CD14-positive monocyte (primary cell): ENCODE data around the gene LBX1. TPM values are rescaled to one million over a fixed set of nuclear protein-coding genes. Genes with fewer than 3 reads are reported as not detected.
A peak's percentile ranks its signal among the peaks of the same experiment; 100 is the strongest.

Experiments used
- DNase-seq, 3 donors: peaks; one replicate each; pipeline ENCODE4 v3.0.0-alpha.2; 2011 to 2022
- H2AFZ ChIP-seq: 2 replicates; pipeline ENCODE4 v1.6.0; 2012; ENCODE audit warnings: mild to moderate bottlenecking, low read depth, low read length, inconsistent platforms; ENCODE audit not compliant: insufficient read depth, poor library complexity, severe bottlenecking
- H3K27ac ChIP-seq, 2 donors: 1 replicate in 1 of 2; 2 replicates in 1 of 2; pipeline ENCODE4 v1.5.1; 2012 to 2013; ENCODE audit warnings: low read length in 2 of 2, control low read depth in 1 of 2, inconsistent platforms in 1 of 2, low read depth in 1 of 2, mild to moderate bottlenecking in 1 of 2
- H3K27me3 ChIP-seq, 2 donors: one replicate each; pipeline versions ENCODE4 v1.6.0 to v1.6.1; 2011 to 2013; ENCODE audit warnings: low read length in 2 of 2; ENCODE audit not compliant: control insufficient read depth in 2 of 2, insufficient read depth in 2 of 2
- H3K36me3 ChIP-seq, 2 donors: replicated peaks in 1 of 2; 1 replicate in 1 of 2; 2 replicates in 1 of 2; pipeline versions ENCODE4 v1.5.1 to v1.6.1; 2012 to 2013; ENCODE audit warnings: low read length in 2 of 2, control low read depth in 1 of 2, inconsistent platforms in 1 of 2, mild to moderate bottlenecking in 1 of 2; ENCODE audit not compliant: insufficient read depth in 2 of 2, control insufficient read depth in 1 of 2
- H3K4me1 ChIP-seq, 2 donors: 1 replicate in 1 of 2; 2 replicates in 1 of 2; pipeline versions ENCODE4 v1.5.1 to v1.6.1; 2012 to 2013; ENCODE audit warnings: low read length in 2 of 2, control low read depth in 1 of 2, inconsistent platforms in 1 of 2, mild to moderate bottlenecking in 1 of 2, moderate library complexity in 1 of 2; ENCODE audit not compliant: insufficient read depth in 2 of 2, control insufficient read depth in 1 of 2
- H3K4me2 ChIP-seq: replicated peaks from 2 replicates; pipeline ENCODE3; 2012; ENCODE audit warnings: low read length, moderate library complexity, mild to moderate bottlenecking; ENCODE audit not compliant: poor library complexity, severe bottlenecking; ENCODE audit errors: extremely low read depth
- H3K4me3 ChIP-seq, 3 experiments: fragments of 200-600 bp in 1 of 3; sonication (generic) in 1 of 3; replicated peaks in 1 of 3; 1 replicate in 2 of 3; 2 replicates in 1 of 3; pipeline ENCODE4 v1.5.1; 2011 to 2013; ENCODE audit warnings: low read length in 3 of 3, mild to moderate bottlenecking in 3 of 3, control low read depth in 2 of 3, low read depth in 2 of 3, inconsistent platforms in 1 of 3, moderate library complexity in 1 of 3
- H3K79me2 ChIP-seq: 2 replicates; pipeline ENCODE4 v1.6.0; 2012; ENCODE audit warnings: mild to moderate bottlenecking, control low read depth, inconsistent platforms, low read length, moderate library complexity; ENCODE audit not compliant: insufficient read depth
- H3K9ac ChIP-seq: 2 replicates; pipeline ENCODE4 v1.6.0; 2017; ENCODE audit warnings: low read length, mild to moderate bottlenecking; ENCODE audit not compliant: insufficient read depth, poor library complexity, severe bottlenecking
- H3K9me3 ChIP-seq, 2 donors: replicated peaks in 1 of 2; 1 replicate in 1 of 2; 2 replicates in 1 of 2; pipeline versions ENCODE4 v1.5.1 to v1.6.1; 2012 to 2013; ENCODE audit warnings: low read length in 2 of 2, control low read depth in 1 of 2; ENCODE audit not compliant: control insufficient read depth in 1 of 2, insufficient read depth in 1 of 2
- H4K20me1 ChIP-seq: 2 replicates; pipeline ENCODE4 v1.6.0; 2012; ENCODE audit warnings: mild to moderate bottlenecking, low read length, control low read depth, moderate library complexity; ENCODE audit not compliant: insufficient read depth
- H3K27ac Mint-ChIP-seq, 7 donors: one replicate each; pipeline ENCODE4 v1.8.0; 2020; ENCODE audit warnings: mild to moderate bottlenecking in 7 of 7, mixed read lengths in 7 of 7, moderate library complexity in 6 of 7, inconsistent platforms in 2 of 7
- H3K27me3 Mint-ChIP-seq, 3 donors: one replicate each; pipeline ENCODE4 v1.8.0; 2021 to 2022; ENCODE audit warnings: low read depth in 3 of 3, mild to moderate bottlenecking in 3 of 3, mixed read lengths in 3 of 3, moderate library complexity in 3 of 3, inconsistent platforms in 1 of 3
- H3K36me3 Mint-ChIP-seq, 2 donors: one replicate each; pipeline ENCODE4 v1.8.0; 2020; ENCODE audit warnings: mixed read lengths in 2 of 2, inconsistent platforms in 1 of 2, mild to moderate bottlenecking in 1 of 2
- H3K4me1 Mint-ChIP-seq: one replicate; pipeline ENCODE4 v1.8.0; 2020; ENCODE audit warnings: mild to moderate bottlenecking, mixed read lengths
- H3K4me3 Mint-ChIP-seq, 2 donors: one replicate each; pipeline ENCODE4 v1.8.0; 2020; ENCODE audit warnings: mild to moderate bottlenecking in 2 of 2, mixed read lengths in 2 of 2, moderate library complexity in 1 of 2
- H3K9me3 Mint-ChIP-seq, 7 donors: one replicate each; pipeline ENCODE4 v1.8.0; 2020 to 2022; ENCODE audit warnings: mixed read lengths in 7 of 7, mild to moderate bottlenecking in 6 of 7, moderate library complexity in 6 of 7, inconsistent platforms in 2 of 7
- WGBS: methylation state at CpG from one replicate; pipeline ENCODE4 v1.1.5; 2013; ENCODE audit warnings: missing lambda C conversion rate; ENCODE audit not compliant: insufficient coverage; 5-methylcytosine and 5-hydroxymethylcytosine counted together
- intact Hi-C, 2 donors: fragments of 100-400 bp; cut with micrococcal nuclease; formaldehyde crosslinking; loops; one replicate each; pipeline versions ENCODE4 v1.15.0 to v1.15.1; 2023
- polyA plus RNA-seq, 3 donors: library from polyadenylated mRNA; depleted of rRNA in 1 of 3; unstranded in 2 of 3; stranded (reverse) in 1 of 3; fragments of 300-500 nt in 2 of 3; fragments of >200 nt in 1 of 3; fragmentation: Illumina TruSeq in 2 of 3; gene quantifications; 1 replicate in 2 of 3; 2 replicates in 1 of 3; pipeline ENCODE4 v1.2.3, GENCODE V29; 2012 to 2021
- TF ChIP-seq, protein P1 (sequence below): fragments of 200-600 bp; IDR thresholded peaks from one replicate; pipeline ENCODE4 v1.8.0; 2022; ENCODE audit warnings: antibody characterized with exemption, mild to moderate bottlenecking

LBX1 gene
- polyA plus RNA-seq, 3 donors = not detected

DNA sequence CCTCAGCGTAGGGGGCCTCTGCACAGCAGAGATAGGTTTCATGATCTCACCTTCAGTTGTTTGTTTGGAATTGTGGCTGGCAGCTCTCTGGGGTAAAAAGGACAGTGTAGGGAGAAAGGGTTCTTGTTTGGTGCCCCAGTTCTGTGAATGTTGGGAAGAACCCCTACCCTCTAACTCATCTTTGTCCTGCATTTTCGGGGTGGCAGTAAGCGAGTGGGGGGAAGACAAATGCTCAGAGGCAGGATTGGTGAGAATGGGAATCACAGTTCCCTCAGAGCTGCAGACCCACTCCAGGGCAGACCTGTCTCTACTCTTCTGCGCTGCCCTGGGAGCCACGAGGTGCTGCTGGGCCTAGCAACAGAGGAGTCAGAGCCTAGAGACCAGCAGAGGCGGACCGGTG lies 1.8 kb upstream of the LBX1 start:
- no peak overlapping the region for H3K27ac Mint-ChIP-seq
- H3K4me1 Mint-ChIP-seq = peaks cover 14% of the 10 kb centered on the region
- no peak overlapping the region for H3K4me2 ChIP-seq
- peak overlapping the region in 1 of 2 donors; percentile 70 for H3K4me3 Mint-ChIP-seq
- H3K9me3 ChIP-seq = peaks cover 0 to 59% of the 10 kb centered on the region in 2 donors
- H3K79me2 ChIP-seq = no peaks in the 10 kb centered on the region
- H3K9me3 Mint-ChIP-seq = peaks cover 0 to 27% (median 10%) of the 10 kb centered on the region in 7 donors
- H3K4me1 ChIP-seq = peaks cover 4 to 11% of the 10 kb centered on the region in 2 donors
- WGBS = 0% methylated on average over 1 of the region's 7 CpGs
- no peak overlapping the region for H2AFZ ChIP-seq
- H3K4me3 ChIP-seq = no peak overlapping the region
- TF ChIP-seq, protein P1, sequence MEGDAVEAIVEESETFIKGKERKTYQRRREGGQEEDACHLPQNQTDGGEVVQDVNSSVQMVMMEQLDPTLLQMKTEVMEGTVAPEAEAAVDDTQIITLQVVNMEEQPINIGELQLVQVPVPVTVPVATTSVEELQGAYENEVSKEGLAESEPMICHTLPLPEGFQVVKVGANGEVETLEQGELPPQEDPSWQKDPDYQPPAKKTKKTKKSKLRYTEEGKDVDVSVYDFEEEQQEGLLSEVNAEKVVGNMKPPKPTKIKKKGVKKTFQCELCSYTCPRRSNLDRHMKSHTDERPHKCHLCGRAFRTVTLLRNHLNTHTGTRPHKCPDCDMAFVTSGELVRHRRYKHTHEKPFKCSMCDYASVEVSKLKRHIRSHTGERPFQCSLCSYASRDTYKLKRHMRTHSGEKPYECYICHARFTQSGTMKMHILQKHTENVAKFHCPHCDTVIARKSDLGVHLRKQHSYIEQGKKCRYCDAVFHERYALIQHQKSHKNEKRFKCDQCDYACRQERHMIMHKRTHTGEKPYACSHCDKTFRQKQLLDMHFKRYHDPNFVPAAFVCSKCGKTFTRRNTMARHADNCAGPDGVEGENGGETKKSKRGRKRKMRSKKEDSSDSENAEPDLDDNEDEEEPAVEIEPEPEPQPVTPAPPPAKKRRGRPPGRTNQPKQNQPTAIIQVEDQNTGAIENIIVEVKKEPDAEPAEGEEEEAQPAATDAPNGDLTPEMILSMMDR = no peak
- intact Hi-C loops = no loop called here
- peaks cover 89 to 95% of the 10 kb centered on the region in 2 donors for H3K27me3 ChIP-seq
- no peak overlapping the region for H3K9ac ChIP-seq
- H3K27me3 Mint-ChIP-seq = peaks cover 84 to 99% (median 93%) of the 10 kb centered on the region in 3 donors
- H3K27ac ChIP-seq = no peak overlapping the region
- H3K36me3 ChIP-seq = no peaks in the 10 kb centered on the region
- DNase-seq = no peak
- H3K36me3 Mint-ChIP-seq = peaks cover 0 to 6% of the 10 kb centered on the region in 2 donors
- no peaks in the 10 kb centered on the region for H4K20me1 ChIP-seq

DNA sequence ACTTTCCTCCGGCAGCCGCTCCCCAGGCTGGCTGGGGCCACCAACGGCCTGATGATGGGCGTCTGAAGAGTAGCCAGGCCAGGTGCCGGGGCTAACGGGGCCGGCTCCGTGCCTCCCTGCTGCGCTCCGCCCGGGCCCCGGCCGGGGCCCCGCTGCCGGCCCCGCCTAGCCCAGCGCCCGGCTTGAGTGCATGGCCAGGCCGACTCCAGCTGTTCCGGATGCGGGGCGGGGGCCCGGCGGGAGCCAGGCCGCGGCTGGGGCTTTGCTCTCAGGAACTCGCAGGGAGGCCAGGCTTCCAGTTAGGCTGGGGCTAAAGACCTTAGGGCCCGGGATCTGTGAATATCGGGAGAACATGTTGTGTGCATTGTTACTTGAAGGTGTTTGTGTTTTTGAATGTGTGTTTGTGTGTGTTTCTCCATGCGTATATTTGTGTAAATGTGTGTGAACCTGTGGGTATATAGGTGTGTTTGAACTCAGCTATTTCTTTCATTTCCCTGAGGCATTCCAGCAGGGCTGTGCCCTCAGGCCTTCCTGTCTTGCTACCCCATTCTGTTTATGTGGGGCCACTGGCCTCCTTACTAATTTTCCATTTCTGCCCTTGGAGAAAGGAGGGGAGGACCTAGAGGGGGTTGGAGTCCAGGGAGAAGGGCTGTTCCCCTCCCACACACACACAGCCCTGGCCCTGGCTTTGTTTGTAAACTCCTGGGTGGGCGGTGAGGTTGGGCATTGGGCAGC lies 1.1 kb upstream of the LBX1 start:
- H3K27me3 ChIP-seq = peaks cover 89 to 95% of the 10 kb centered on the region in 2 donors
- Mint-ChIP-seq H3K36me3 (peaks cover 0 to 8% of the 10 kb centered on the region in 2 donors), H3K27me3 (peaks cover 84 to 99% (median 93%) of the 10 kb centered on the region in 3 donors), H3K27ac (no peak overlapping the region), H3K4me1 (peaks cover 19% of the 10 kb centered on the region), H3K4me3 (peak overlapping the region in 1 of 2 donors; percentile 70), H3K9me3 (peaks cover 0 to 28% (median 12%) of the 10 kb centered on the region in 7 donors)
- H3K4me1 ChIP-seq = peaks cover 7 to 11% of the 10 kb centered on the region in 2 donors
- H3K27ac ChIP-seq = no peak overlapping the region
- TF ChIP-seq, protein P1 = no peak
- H3K36me3 ChIP-seq = no peaks in the 10 kb centered on the region
- intact Hi-C loops = no loop called here
- no peak overlapping the region for H3K9ac ChIP-seq
- no peak overlapping the region for H2AFZ ChIP-seq
- H4K20me1 ChIP-seq = no peaks in the 10 kb centered on the region
- under 1% methylated on average over 30 of the region's 31 CpGs for WGBS
- peaks cover 0 to 59% of the 10 kb centered on the region in 2 donors for H3K9me3 ChIP-seq
- no peak overlapping the region for H3K4me2 ChIP-seq
- H3K79me2 ChIP-seq = no peaks in the 10 kb centered on the region
- no peak overlapping the region for H3K4me3 ChIP-seq
- DNase-seq = no peak
